SK-MEL-5 (cell line): ENCODE measurements around the gene TM4SF5. TPM values are rescaled to one million over a fixed set of nuclear protein-coding genes. Genes with fewer than 3 reads are reported as not detected.

Source experiments
- DNase-seq: peaks from one replicate; pipeline ENCODE4 v3.0.0-alpha.2; 2016; ENCODE audit warnings: low read depth, low spot score
- in situ Hi-C: cut with HindIII; loops from 2 replicates; pipeline ENCODE4 v1.10.0; 2016; ENCODE audit warnings: low sequenced_read_pairs, high pct_unique_total_duplicates, low pct_unique_long_range_greater_than_20kb
- polyA plus RNA-seq, 2 experiments: library from polyadenylated mRNA; depleted of rRNA; stranded (reverse); fragments of >200 nt; gene quantifications; 2 replicates each; pipeline ENCODE4 v1.2.3, GENCODE V29; 2015
- total RNA-seq: library from RNA; depleted of rRNA; stranded (reverse); fragments of >200 nt; shearing (Covaris generic); gene quantifications from 2 replicates; pipeline ENCODE4 v1.2.3, GENCODE V29; 2014; rRNA removed

TM4SF5 gene, protein sequence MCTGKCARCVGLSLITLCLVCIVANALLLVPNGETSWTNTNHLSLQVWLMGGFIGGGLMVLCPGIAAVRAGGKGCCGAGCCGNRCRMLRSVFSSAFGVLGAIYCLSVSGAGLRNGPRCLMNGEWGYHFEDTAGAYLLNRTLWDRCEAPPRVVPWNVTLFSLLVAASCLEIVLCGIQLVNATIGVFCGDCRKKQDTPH
- total RNA-seq, result not detected in 2 replicates
- polyA plus RNA-seq (2015; cell fraction: cytosol; rRNA removed), result not detected in 2 replicates
- not detected in 2 replicates for polyA plus RNA-seq (2015; cell fraction: nucleus; rRNA removed)

DNA sequence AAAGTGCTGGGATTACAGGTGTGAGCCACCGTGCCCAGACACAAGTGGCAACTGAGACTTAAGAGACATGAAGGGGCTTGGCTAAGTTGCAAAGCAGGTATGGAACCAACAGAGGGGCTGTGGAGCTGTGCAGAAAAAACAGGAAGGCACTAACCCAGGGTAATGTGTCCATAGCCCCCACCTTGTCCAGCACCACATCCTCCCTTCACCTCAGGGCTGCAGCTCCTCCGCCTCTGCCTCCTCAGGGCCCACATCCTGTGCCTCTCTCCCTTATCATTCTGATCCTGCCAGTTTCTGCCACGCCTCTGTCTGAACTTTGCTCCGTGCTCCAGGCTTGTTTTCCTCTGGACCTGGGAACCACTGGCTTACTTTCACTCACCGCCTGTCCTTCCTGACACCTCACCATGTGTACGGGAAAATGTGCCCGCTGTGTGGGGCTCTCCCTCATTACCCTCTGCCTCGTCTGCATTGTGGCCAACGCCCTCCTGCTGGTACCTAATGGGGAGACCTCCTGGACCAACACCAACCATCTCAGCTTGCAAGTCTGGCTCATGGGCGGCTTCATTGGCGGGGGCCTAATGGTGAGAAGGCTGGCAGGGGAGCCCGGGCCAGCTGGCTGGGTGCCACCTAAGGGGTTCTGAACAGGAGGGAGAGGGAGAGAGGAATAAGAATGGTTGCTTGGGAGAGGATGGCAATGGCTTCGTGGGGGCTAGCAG, at the start of gene TM4SF5:
TM4SF5 (plus strand) TSS at position 368 of the 716 bp plus-strand sequence; CDS start at position 405, 37 bp downstream.
- in situ Hi-C loops, result no loop called here
- no peak for DNase-seq

DNA sequence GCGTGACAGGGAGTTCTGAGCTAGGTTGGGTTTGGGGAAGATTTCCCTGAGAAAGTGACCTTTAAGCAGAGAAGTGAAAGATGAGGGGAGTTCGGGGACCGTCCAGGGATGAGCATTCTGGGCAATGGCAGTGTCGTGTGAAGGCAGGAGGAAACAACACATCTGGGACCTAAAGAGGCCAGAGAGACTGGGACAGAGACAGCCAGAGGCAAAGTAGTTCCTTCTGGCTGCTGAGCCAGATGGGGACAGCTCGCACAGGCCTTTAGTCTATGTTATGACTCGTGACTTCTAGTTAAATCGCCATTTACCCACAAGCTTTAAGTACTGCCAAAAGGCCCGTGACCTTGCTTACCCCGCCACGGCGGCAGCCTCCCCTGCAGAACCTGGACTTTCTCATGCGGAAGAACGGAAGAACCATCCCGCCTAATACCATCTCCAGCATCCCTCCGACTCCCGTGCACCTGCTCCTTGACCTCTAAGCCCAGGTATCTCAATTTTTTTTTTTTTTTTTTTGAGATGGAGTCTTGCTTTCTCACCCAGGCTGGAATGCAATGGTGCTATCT, 48.9 kb upstream of the TM4SF5 start:
- DNase-seq, result no peak
- in situ Hi-C loops, result no loop called here

DNA sequence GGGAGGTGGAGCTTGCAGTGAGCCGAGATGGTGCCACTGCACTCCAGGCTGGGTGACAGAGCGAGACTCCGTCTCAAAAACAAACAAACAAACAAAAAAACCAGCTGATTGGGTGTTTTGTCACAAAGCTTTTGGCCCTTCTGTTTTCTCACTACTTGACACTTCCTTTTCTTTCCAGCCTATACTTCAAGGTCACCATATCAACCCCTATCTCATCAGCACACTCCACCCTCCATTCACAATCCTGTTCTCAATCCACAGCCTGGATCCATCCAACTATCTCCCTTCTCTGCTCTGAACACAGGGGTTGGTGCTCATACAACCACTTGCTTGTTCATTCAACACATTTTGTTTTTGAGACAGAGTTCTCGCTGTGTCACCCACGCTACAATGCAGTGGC, 47.0 kb upstream of the TM4SF5 start:
- in situ Hi-C loops, result no loop called here

DNA sequence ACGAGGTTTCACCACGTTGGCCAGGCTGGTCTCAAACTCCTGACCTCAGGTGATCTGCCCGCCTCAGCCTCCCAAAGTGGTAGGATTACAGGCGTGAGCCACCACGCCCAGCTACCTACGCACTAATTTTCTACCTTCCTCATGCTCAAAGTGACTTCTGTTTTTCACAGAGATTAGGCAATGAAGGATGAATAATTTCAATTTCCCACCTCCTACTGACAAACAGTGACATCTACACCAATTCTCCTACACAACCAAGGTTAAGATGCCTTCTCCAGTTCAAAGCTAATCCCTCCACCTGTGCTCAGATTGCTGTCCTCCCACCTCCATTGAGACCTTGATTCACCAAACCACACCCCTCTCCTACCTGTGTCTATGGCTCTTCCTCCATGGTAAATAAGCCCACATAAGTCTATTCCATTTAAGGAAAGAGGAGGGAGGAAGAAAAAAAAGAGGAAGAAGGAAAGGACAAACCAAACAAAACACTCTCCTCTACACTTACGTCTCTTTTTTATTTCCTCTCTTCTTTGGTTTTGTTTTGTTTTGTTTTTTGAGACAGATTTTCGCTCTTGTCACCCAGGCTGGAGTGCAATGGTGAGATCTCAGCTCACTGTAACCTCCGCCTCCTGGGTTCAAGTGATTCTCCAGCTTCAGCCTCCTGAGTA, 45.9 kb upstream of the TM4SF5 start:
- in situ Hi-C loops, result no loop called here
- no peak for DNase-seq

More for the DNA sequence above, 47.0 kb upstream of the TM4SF5 start:
- no peak for DNase-seq

DNA sequence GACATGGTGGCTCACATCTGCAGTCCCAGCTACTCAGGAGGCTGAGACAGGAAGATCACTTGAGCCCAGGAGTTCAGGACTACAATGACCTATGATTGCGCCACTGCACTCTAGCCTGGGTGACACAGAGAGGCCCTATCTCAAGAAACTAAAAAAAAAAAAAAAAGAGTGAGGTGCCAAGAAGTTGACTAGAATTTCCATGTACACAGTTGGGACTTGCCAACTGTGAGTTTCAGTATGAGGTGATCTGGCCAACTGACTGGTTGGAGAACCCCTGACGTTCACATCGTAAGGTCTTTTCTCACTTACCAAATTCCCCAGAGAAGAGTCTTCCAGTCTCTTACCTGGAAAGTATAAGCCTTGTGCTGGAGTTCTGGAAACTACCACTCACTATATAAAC, 43.6 kb upstream of the TM4SF5 start:
- in situ Hi-C loops, result no loop called here

DNA sequence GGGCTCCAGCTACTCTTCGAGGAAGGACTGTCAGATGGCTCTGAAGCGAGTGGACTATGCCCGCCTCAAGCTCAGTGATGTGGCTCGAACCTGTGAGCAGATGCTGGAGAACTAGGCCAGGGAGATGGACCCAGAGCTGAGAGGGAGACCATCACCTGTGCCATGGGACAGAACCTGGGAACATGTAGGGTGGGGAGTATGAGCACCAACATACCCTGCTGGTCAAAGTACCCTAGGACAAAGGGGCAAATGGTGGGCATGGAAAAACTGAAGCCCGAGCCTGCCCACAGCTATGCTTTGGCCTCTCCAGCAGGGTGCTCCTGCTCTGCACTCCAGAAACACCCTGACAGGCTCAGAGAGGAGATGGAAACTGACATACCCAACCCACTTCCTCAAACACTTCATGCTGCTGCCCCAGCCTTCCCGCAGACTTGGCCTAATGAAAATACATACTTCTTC, 38.6 kb upstream of the TM4SF5 start:
- in situ Hi-C loops, result no loop called here

More for the DNA sequence above, 43.6 kb upstream of the TM4SF5 start:
- DNase-seq, result no peak

DNA sequence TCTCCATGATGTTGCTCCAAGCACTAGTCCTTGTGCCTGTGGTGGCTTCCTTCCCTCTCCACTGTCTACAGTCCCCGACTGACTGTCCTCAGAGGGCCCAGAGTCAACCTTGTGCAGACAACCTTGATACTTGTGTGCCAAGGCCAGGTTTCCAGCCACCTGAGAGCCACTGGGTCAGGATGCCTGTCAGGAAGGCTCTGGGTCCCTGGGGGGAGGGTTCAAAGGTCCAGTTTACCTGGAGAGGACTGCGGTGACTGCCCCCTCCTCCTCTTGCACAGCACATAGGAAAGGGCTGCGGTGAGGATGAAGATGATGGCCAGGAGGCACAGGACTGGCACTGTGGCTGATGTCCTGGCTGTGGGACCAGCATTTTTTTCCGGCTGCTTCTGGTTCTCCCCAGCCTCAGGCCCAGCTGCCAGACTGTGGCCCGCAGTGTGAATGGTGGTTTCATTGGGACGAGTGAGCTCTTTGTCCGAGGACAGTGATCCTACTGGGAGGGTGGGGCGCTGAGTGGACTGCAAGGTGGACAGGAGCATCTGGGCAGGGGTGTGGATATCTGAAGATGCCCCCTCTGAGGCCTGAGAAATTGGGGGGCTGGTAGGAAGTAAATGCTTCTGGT, 36.7 kb upstream of the TM4SF5 start:
- no peak for DNase-seq
- in situ Hi-C loops, result no loop called here

More for the DNA sequence above, 38.6 kb upstream of the TM4SF5 start:
- peak; percentile 45 for DNase-seq

DNA sequence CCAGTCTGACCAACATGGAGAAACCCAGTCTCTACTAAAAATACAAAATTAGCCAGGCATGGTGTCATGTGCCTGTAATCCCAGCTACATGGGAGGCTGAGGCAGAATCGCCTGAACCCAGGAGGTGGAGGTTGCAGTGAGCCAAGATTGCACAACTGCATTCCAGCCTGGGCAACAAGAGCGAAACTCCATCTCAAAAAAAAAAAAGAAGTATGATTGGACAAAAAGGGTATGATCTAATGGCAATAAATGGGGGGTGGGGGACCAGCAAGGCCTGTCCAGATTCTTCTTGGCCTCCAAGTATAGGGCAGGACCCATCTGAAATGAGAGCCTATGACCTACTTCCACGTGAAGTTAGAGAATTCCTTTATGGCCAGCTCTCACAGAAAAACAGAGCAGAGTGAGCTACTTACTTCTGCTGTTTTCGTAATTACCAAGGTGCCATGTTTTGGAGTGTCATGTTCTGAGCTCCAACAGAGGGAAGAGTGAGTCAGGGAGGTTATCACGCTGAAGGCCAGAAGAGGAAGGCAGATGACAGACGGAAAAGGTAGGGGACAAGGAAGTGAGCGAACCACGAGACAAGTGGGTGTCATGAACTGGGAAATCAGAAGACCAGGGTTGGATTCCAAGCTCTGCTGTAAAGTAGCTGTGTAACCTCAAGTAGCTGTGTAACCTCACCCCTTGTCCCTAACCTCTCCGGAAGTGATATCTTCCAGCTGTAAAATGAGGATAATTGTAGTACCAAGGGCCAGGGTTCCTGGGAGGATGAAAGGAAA, 35.6 kb upstream of the TM4SF5 start:
- in situ Hi-C loops, result no loop called here

DNA sequence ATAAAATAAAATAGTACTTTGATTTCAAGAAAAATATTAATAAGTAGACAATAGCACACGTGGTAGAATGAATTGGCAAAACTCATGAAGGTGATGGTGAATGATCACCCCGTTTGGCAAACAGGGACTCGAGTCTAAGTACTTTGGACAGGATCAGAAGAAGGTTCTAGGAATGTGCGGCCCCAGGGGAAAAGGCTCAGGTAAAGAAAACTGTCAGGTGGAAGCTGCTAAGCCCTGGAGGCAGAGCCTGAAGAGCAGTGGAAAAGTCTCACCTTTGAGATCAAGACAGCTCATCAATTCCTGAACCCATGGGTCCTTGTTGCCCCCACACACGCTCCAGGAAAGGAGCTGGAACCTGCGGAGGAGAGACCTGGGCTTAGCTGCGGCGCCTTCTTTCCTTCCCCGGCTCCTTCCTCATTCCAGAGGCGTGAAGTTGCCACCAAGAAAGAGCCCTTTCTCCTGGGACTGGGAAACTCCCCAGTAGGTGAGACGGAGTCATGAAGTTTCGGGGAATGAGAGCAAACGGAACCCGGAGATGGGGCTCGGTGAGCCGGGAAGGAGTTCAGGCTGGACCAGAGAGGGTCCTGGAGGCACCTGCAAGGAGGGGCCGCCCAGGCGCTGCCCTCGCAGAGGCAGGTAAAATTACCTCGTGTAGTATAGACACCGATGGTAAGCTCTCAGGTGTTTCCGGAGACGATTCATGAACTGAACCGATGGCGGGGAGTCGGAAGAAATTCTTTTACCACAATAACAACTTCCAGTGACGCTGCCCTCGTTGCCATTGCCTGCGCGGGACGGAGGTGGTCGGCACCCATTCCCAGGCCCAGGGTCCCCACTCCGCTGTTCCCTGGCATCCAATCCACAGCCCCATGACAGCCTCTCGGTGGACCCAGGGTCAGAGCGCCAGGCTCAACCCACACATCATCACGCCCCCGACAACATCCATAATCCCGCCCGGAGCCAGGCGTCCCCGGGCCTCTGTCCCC, 33.3 kb upstream of the TM4SF5 start:
- DNase-seq, result no peak
- in situ Hi-C loops, result no loop called here

More for the DNA sequence above, 35.6 kb upstream of the TM4SF5 start:
- DNase-seq, result no peak

DNA sequence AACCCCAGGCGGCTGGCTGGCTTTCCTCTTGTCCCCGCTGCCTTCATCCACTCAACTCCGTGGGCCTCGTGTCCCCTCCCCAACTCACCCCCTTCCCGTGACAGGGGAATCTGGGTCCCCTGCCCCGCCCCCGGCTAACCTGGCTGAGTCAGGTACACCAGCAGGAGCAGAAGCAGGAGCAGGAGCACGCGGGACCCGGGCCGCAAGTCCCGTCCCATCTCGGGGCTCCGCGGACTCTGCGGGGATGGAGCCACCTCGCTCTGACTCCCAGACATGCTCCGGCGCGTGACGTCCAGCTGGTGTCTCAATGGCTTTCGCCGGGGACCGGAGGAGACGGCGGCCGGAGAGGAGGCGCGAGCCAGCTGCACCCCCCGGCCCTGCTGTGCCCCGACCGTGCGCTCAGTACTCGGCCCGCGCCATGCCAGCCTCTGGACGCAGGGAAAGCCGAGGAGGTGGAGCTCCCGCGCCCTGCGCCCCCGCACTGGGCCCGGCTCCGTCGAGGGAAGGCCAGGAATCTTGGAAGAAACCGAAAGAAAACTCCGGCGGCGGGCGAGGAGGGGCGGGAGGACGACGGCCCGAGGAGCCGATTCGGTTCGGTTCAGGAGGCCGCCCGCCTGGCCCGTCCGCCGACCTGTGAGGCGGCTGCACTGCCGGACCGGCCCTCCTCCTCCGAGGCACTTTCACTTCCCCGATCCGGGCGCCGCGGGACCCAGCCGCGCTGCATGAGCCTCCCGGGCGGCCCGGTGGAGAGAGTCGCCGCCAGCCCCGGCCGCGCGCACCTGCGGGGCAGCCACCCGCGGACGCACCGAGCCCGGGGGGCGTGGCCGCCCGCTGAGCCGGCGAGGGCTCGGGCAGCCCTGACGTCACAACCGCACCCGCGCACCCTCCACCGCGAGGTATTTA, 32.3 kb upstream of the TM4SF5 start, which contains the start of the genes CXCL16 and ZMYND15:
CXCL16 (minus strand) TSS at position 807 of the 903 bp plus-strand sequence; CDS start at position 218, 589 bp downstream.
ZMYND15 (plus strand) TSS at position 712 of the 903 bp plus-strand sequence. CDS start 716 bp downstream, outside the sequence.
- DNase-seq, result peak; percentile 23

DNA sequence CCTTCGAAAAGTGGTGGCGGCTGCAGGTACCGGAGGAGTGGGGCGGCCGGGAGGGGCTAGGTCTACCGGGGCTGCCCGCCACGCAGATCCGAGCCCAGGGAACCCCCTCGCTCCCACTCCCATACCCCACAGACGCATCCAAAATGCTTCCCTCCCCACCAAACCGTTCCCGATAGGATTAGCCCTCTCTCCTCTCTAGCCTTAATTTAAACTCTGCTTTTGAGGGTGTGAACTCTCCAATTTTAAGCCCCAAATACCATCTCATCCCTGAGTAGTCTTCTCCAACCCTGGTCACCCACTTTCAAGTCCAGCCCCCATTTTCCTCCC, 31.7 kb upstream of the TM4SF5 start:
- in situ Hi-C loops, result no loop called here
- DNase-seq, result no peak

More for the DNA sequence above, 32.3 kb upstream of the TM4SF5 start, which contains the start of the genes CXCL16 and ZMYND15:
- in situ Hi-C loops, result no loop called here

DNA sequence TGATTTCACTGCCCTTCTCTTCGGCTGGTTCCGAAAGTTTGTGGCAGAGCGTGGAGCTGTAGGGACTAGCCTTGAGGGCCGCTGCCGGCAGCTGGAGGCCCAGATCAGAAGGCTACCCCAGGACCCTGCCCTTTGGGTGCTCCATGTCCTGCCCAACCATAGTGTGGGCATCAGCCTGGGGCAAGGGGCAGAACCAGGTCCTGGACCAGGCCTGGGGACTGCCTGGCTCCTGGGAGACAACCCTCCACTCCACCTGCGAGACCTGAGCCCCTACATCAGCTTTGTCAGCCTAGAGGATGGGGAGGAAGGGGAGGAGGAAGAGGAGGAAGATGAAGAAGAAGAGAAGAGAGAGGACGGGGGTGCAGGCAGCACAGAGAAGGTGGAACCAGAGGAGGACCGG, 31.1 kb upstream of the TM4SF5 start:
- in situ Hi-C loops, result no loop called here
- DNase-seq, result no peak

DNA sequence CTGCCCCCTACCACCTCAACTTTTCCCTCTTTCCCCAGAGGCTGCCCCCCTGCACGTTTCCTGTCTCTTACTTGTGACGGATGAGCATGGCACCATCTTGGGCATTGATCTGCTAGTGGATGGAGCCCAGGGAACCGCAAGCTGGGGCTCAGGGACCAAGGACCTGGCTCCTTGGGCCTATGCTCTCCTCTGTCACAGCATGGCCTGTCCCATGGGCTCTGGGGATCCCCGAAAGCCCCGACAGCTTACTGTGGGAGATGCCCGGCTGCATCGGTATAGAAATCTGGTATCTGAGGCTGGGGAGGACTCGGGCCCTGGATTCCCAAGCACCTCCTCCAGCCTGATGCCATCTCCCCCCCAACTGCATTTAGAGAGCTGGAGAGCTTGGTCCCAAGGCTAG, 30.1 kb upstream of the TM4SF5 start:
- DNase-seq, result no peak
- in situ Hi-C loops, result no loop called here

DNA sequence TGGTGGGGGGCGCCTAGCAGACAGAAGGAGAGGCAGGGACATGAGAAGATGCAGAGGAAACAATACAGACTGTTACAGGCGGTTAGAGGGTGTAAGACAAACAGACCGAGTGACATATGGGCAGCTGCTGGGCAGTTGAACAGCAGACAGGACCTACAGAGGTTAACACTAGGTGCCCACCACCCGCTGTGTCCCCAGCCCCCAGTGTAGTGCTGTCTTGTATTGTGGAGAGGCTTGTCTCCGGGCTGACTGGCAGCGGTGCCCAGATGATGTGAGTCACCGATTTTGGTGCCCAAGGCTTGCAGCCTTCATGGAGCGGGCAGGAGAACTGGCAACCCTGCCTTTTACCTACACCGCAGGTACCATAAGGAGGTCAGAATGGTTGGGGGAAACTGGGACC, 29.6 kb upstream of the TM4SF5 start:
- no peak for DNase-seq
- in situ Hi-C loops, result no loop called here

DNA sequence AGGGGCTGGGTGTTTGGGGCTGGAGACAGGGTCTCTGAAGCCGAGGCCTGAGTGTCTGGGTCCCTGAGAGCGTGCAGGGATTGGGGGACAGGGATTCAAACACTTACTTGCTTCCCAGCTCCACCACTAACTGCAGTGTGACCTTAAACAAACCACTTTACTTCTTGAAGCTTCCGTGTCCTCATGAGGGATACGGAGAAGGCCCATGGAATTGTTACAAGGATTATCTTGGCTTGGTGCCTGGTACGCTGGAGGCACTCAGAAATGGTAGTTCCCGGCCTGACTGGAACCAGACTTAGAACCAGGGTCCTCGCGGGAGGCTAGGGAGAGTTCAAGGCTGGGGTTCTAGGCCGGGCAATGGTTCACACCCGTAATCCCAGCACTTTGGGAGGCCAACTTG, 29.1 kb upstream of the TM4SF5 start:
- in situ Hi-C loops, result no loop called here
- DNase-seq, result no peak
